Measurements from ENCODE around the gene TBC1D5.

Gene TBC1D5

DNA sequence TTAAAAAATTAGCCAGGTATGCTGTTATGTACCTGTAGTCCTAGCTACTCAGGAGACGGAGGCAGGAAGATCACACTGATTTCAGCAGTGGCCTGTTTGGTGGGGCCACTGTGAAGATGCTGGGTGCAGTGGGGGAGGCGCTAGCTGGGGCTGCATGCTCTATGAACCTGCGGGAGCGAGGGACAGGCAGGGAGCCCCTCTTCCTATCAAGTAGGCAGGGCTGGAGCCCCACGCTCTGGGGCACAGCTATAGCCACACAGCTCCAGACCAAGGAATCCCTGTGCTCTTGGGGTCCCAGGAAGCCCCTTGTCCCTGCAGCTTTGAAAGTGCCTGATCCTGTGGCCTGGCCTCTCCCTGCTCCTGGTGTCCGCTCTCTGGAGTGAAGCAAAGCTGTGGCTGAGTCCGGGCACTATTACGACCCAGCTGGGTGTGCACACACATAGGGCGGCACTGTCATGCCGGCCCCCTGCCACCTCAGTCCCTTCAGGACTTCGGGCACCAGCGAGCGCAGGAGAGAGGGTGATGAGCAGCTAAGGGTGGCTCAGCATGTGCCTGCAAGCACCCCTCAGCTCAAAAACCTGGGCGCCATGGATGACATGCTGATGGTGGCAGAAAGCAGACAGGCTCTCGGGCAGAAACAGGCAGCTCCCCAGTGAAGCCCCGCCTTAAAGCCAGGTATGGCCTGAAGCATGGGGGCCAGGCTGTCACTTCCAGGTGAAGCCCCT is 262.6 kb downstream of the TBC1D5 start:
- DNase-seq (ENCODE audit: low read depth in 3 of 3): no peak

DNA sequence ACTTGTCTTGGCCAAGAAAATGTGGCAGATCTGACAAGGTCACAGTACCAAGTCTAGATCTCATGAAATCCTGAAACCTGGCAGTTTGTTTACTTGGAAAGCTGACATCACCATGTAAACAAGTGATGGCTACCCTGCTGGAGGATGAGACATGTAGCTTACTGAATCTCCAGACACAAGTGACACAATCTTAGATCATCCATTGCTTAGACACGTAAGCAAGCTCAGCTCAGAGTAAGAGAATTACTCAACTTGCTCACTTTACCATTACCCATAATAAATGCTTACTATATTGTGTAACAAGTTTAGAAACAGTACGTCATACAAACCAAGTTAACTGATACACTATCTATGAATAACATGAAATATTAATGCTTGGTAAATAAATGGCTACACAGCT is 263.8 kb downstream of the TBC1D5 start:
- DNase-seq (ENCODE audit: low read depth in 3 of 3): no peak

DNA sequence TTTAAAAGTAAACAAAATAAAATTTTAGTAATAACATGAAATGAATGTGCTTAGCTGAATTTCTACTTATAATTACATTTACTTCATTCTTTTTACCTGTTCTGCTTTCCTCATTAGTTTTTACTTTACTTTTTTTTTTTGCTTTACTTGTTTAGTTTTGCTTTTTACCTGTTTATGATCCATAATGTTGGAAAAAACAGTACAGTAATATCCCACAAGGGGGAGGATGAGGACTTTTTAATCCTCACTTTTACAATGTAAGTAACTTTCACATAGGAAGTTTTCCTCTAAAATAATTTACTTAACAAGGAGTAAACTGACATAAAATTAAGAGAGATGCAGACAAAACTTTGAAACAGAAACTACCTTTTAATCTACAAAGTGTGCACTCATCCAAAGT is 268.7 kb downstream of the TBC1D5 start:
- no peak for DNase-seq (ENCODE audit: low read depth in 3 of 3)

DNA sequence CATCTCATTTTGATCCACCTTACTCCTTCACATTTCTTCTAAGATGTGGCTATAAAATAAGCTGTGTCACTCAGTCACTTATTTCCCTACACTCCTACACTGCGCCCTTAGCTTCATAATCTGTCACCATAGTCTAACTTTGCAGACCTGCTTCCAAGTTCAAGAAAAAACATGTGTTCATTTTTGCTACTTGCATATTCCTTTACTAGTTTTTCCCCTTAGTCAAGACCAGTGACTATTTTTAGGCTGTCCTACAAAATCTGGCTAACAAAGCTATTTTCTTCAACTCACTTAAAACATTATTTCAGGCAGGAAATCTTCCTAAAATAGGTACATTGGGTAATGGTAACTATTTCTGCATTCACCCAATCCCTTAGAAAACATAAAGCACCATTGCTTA is 272.5 kb downstream of the TBC1D5 start:
- DNase-seq (ENCODE audit: low read depth in 3 of 3): no peak

DNA sequence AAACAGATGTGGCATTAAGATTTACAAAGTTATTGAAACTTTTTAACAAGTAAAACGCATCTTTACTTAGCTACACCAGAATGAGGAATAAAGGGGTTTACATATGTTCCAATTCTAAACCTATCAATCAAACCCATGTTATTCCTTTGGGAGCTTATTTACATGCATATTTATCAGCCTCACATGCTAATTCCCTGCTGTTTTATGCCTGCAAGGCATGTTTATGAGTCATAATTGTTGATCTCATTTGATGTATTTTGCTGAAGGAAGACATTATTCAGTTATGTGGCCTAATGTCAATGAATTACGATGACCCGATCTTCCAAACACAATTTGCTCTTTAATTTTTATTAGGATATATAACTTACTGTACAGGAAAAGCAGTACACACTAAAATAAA is 272.9 kb downstream of the TBC1D5 start:
- DNase-seq (ENCODE audit: low read depth in 3 of 3): no peak

DNA sequence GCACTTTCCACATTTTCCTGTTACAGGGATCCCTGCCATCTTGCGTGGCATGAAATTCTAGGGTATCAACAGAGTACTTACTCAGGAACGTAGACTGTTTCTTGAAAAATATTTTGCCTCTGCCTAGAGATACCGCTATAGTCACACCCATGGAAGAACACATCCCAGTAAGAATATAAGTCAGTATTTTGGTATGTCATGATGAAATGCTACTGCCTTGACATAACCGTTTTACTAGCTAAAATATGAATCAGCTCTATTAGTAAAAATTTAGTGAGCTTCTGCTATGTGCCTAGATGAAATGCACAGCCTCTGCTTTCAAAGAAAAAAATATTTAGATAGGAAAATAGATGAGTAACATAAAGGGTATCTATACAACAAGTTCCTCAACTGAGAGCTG is 276.4 kb downstream of the TBC1D5 start:
- no peak for DNase-seq (ENCODE audit: low read depth in 3 of 3)

DNA sequence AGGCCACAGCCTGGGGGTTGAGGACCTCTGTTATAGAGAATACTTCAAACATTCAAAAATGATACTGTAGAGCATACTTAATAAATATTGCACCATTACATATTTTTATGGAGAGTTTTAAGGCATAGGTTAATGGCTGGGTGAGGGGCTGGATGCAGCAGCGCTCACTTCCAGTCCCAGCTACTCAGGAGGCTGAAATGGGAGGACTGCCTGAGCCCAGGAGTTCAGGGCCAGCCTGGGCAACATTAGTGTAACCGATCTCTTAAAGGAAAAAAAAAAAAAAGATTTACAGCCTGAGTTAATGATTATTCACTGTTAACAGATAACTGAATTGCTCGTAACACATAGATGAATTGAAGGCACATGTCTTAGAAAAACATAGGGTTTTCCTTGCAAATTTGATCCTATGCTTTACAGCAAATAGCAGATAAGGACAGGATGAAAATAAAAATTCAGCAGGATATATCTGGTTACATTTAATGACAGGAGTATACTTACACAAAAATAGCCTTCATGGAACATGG is 282.9 kb downstream of the TBC1D5 start:
- no peak for DNase-seq (ENCODE audit: low read depth in 3 of 3)

DNA sequence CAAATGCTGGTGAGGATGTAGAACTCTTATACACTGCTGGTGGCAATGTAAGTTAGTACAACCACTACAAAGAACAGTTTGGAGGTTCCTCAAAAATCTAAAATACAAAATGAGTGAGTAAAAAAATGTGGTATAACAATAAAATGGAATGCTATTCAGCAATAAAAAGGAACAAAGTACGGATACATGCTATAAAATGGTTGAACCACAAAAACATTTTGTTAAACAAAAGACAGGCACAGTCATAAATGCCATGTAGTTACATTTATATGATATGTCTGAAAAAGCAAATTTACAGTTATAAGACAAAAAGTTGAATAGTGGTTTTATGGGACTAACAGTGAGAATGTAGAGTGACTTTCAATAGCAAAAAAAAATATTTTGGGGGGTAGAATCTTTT is 285.8 kb downstream of the TBC1D5 start:
- no peak for DNase-seq (ENCODE audit: low read depth in 3 of 3)

DNA sequence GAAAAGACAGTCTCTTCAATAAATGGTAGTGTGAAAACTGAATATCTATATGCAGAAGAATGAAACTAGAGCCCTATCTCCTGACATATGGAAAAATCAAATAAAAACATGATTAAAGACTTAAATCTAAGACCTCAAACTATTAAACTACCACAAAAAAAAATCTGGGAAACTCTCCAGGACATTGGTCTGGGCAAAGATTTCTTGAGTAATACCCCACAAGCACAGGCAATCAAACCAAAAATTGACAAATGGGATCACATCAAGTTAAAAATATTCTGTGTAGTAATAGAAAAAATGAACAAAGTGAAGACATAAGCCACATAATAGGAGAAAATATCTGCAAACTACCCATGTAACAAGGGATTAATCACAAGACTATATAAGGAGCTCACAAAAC is 286.4 kb downstream of the TBC1D5 start:
- no peak for DNase-seq (ENCODE audit: low read depth in 3 of 3)

DNA sequence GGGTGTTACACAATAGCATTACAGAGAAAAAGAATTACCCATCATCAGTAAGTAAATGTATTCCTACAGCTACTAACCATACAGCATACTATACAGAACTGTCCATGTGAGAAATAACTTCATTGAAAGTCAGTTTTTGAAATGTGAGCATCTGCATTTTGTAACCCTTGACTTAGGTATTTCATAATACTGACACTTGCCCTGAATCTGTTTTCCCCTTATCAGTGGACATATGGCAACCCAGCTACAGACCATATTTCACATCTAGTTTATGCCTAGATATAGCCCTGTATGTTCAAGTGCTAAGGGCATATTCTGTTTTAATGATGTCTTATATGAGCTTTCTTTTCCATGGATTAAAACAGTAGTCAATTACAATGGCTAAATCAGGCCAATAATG is 297.6 kb downstream of the TBC1D5 start:
- no peak for DNase-seq (ENCODE audit: low read depth in 3 of 3)

DNA sequence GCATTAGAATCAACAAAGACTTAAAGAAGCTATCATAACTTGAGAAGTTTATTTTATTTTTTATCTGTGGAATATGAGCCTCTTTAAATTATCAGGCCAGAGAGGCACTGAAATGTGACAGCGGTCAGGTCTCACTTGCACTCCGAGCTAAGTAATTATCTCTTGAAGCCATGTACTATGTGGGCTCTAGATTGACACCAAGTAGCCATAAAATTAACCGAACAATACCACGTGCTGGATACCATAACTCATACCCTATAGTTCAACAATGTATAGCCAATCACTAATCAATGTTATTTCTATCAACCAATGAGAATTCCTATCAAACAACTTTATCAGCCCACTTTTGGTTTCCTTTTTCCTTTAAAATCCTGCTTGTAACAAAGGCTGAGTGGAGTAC is 299.3 kb downstream of the TBC1D5 start:
- no peak for DNase-seq (ENCODE audit: low read depth in 3 of 3)

DNA sequence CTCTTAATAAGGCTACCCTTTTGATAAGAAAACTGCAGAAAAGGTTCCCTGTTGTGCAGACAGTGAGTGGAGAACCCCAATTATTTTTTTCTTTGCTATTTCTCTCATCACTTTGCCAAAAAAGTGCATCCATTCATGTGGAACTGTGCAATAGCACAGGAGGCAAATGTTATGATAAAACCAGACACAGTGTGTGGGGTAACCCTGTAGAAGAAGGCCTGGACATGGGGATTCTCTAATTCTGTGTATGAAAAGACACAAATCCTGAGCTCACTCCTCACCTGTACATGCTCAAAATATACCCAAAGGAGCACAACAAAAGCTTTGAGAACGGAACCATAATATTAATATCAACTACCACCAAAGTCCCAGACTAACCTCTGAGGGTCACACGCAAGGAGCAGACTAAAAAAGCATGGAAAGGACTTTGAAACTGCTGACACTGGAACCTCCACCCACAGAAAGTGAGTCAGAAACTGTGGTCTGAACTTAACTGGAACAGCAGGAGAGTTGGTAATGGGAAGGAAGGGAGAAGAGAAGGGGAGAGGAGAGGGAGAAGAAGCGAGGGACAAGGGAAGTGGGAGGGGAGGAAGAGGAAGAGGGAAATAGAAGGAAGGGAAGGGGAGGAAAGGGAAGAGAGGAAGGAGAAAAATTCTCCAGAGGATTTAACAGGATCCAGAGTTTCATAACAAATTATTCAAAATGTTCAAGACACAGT is 299.9 kb downstream of the TBC1D5 start:
- no peak for DNase-seq (ENCODE audit: low read depth in 3 of 3)

DNA sequence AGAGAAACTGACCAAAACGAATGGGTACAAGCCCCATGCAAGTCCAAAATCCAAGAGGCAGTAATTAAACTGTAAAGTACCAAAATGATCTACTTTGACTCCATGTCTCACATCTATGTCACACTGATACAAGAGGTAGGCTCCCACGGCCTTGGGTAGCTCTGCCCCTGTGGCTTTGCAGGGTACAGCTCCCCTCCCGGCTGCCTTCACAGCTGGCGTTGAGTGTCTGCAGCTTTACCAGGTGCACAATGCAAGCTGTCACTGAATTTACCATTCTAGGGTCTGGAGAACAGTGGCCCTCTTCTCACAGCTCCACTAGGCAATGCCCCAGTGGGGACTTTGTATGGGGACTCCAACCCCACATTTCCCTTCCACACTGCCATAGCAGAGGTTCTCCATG is 308.6 kb downstream of the TBC1D5 start:
- DNase-seq (ENCODE audit: low read depth in 3 of 3): no peak

DNA sequence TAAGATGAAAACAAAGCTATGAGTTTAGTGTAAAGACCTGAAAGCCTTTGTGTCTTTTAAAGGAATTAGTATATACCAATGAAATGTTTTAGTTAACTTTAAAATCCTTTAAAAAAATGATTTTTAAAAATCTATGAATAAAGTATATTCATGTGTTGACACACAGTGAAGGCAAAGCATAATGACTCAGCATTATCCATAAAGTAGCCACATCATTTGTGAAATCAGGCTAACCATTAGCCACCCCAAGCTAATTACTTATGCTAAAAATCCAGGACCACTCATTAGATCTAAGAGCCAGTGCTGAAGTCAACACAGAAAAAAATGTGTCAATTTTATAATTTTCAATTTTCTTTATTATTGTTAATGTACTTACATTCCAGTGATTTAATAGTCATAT is 310.2 kb downstream of the TBC1D5 start:
- no peak for DNase-seq (ENCODE audit: low read depth in 3 of 3)

DNA sequence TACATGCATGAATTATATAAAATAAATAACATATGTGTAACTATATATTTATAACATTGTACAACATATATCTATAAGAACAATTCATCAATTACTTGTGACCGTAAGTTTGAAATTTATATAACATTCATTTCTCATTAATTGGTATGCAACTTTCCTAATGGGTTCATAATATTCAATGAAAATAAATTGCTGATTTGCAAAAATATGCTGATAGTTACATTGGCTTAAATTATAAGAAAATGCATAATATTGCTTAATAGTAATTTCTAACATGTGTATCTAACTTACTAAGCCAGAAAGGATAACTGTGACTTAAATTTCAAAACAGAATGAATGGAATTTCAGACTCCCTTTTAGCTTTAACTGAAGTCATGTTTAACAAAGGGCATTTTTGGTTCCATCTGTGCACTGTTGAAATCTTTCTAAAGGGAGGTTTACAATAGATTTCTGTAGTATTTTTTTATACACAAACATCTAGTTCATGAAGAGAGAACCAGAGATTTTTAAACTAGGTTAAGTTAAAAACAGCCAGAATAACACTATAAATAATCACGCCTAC is 310.9 kb downstream of the TBC1D5 start:
- no peak for DNase-seq (ENCODE audit: low read depth in 3 of 3)

DNA sequence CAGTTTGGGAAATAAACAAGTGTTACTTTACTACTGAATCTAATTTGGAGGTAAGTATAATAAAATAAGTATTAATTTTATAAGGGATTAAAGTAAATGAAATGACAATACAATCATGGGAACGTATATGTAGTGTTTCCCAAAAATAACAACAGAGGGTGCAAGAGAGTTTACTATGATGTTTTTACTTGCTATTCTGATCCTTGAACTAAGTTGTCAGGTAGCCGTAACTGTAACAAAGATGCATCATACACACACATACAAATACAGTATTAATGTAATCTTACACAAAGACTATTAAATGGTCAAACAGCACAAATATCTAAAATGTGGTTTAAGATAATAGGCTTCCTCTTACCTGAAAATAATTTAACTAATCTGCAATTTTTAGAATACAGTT is 311.4 kb downstream of the TBC1D5 start:
- DNase-seq (ENCODE audit: low read depth in 3 of 3): no peak

DNA sequence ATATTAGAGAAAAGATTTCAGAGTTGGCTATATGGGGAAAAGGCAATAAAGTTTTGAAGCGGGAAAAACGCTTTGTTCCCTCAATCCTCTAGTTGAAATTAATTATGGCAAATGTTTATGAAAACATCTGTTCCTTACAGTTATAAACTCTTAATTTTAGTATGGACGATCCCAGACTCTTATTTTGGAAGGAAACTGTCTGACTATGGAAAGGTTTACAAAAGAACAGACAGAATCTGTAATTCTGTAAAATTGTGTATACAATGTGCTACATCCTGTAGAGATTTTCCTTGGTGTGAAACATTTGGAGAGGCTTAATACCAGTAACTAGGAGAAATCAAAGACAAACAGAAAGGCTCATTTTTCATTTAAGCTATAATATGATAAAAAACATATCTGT is 311.8 kb downstream of the TBC1D5 start:
- no peak for DNase-seq (ENCODE audit: low read depth in 3 of 3)

DNA sequence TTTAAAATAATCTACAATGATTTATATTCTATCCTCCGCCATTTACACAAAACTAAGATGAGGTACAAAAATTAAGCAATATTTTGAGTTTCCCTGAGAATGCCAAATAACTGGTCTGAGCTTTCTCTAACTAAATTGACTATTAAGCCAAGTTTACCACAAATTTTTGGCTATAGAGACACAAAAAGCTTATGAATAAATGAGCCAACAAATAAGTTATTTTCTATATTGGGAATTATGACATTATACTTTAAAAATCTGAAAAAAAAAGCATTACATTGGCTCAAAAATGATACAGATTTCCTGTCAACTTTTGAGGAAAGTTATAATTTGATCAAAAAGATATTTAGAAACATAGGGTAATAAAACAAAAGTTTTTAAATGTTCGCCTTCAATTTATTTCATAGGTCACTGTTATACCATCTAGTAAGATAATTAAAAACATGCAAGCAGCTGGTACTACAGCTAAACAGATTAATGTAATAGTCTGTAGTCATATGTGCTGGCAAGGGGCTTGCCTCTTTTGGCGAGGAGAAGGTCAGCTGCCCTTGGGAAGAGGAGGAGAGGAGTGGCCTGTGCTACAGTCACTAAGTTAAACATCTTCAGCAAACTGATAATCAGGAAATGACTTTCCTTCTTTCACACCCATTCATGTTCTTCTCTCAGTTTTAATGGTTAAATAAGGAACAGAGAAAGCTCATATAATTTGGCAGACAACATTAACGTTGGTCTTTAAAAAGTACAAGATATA is 318.5 kb downstream of the TBC1D5 start:
- no peak for DNase-seq (ENCODE audit: low read depth in 3 of 3)

DNA sequence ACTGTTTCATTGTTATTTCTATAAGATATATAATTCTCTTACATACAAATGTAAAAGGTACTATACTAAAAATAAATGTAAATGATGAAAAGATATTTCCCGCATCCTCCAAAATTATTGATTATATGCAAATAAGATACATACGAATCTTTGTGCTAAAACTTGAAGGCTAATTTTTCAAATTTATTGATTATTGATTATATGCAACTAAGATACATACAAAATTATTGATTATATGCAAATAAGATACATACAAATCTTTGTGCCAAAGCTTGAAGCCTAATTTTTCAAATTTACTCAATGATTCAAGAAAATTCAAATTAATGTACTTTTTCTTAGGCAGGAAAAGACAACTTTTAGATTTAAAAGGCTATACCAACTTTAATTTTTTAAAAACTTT is 319.8 kb downstream of the TBC1D5 start:
- DNase-seq (ENCODE audit: low read depth in 3 of 3): no peak

DNA sequence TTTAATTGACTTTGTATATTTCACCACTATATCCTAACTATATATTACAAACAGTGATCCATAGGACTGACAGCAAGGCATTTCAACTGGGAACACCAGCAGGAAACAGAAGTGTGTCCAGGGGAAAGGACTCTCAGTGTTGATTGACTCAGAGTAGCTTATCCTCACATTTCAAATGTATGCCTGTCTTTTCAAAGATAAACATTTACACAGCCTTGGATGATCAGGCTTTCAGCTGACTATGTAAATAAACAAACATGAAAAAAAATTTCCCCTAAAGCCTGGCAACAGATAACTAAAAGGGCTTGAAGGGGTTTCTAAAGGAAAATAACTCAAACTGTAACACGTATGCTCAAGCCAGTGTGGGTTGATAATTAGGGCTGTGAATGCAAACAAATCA is 321.8 kb downstream of the TBC1D5 start:
- no peak for DNase-seq (ENCODE audit: low read depth in 3 of 3)

DNA sequence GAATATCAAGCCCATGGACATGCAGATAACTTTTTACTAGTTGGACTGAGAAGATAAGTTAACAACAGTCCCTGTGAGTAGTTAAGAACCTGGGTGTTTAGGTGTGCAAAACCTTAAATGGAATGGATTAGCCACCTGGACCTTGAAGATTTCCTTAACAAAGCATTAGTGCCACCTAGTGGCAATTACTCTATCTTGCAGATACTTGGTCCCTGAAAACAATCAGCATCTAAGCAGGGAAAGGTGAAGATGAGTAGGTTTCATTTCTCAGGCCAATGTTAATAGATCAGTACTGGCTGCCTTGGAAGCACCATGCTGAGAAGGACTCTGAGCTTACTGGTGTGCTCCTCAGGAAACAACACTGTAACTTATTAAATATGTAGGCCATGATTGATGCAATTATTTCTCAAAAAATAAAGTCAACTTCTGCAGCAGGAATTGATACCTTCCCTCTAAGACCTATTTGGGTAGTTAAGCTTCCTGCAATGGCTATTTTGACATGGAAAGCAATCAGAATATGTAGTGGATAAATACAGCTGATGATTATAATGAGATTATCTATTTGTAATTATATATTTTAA is 329.4 kb downstream of the TBC1D5 start:
- DNase-seq (ENCODE audit: low read depth in 3 of 3): no peak
